ENCODE measurements around the gene PCNA.
"Not testable (repeated sequence)": the region's sequence is repeated elsewhere in the genome, so short reads cannot be mapped to it uniquely, and the experiment has no call there.

PCNA gene

DNA sequence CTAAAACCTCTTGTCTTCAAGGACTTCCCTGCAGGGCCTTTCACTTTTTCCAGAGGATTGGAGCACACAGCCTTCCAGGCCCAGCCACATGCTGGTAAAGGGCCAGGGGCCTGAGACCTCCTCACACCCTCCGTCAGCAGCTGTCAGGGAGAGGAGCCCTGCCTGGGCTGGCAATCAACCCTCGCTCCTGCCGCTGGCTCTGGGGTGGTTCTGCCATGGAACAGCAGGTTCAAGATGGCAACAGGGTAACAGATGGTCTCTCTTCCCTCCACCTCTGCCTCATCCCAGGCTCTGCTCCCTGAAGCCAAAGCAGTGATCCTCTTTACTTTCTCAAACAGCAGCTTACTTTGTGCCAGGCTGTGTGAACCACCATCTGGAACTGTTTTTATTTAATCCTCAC, 23.8 kb downstream of the PCNA start:
- DNase-seq, result no peak

DNA sequence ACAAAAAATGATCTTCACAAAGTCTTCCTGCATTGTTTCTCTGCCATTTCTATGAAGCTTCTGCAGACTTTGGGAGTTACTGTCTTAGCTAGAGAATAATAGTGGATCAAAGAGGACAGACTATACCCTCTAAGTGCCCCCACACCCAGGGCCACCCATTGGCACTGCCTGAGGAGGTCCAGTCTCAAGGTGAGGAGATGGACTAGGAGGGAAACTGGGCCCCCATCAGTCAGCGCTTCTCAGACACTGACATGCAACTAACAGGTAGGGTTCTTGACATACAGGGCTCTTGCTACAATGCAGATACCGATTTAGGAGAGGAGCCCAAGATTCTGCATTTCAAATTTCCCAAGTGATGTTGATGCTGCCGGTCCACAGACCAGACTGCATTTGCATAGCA, 24.3 kb downstream of the PCNA start:
- DNase-seq, result no peak

- no peak for DNase-seq
These were observed 26.9 kb downstream of the PCNA start for GRCh38 chr20:5092765-5093339.

GRCh38 chr20:5091902-5092301, 27.9 kb downstream of the PCNA start:
- no peak for DNase-seq

- no peak for DNase-seq
These were observed 29.6 kb downstream of the PCNA start for GRCh38 chr20:5090191-5090590.

DNA sequence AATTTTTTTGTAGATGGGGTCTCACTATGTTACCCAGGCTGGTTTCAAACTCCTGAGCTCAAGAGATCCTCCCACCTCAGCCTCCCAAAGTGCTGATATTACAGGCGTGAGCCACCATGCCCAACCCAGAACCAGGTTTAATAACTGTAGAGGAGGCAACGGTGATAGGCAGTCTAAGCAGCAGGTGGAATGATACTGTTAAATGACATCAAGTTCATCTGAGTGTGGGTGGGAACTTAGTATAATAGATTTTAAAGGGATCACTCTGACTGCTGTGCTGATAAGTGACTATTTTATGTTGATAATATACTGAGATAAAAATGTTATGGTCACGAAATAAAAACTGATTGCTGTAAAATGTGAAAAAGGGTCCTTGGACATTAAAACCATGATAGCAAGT, 31.1 kb downstream of the PCNA start:
- DNase-seq, result no peak

GRCh38 chr20:5085380-5085779, 34.4 kb downstream of the PCNA start:
- no peak for DNase-seq

- DNase-seq, result no peak
These were observed 39.3 kb downstream of the PCNA start for GRCh38 chr20:5080384-5080877.

DNA sequence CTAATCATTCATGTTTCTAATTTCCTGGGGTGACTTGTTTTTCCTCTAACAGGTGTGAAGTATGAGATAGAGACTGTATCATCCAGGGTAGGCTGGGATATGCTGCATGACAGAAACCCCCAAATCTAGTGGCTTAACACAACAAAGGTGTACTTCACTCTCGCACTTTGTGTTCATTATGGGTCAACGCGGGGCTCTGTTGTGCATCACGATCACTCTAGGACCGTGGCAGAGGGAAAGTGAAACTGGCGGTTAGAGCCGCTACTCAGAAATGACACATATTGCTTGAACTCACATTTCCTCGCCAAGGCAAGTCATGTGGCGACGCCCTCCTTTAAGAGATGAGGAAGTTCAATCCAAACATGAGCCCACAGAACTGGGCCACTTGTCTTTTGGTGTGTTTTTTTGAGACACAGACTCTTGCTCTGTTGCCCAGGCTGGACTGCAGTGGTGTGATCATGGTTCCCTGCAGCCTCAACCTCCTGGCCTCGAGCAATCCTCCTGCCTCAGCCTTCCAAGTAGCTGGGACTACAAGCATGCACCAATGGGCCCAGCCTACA, 41.3 kb downstream of the PCNA start:
- DNase-seq, result no peak

GRCh38 chr20:5077761-5078387, 41.9 kb downstream of the PCNA start:
- no peak for DNase-seq

- not testable (repeated sequence) for DNase-seq
These were observed 42.8 kb downstream of the PCNA start for GRCh38 chr20:5076913-5077312.

DNA sequence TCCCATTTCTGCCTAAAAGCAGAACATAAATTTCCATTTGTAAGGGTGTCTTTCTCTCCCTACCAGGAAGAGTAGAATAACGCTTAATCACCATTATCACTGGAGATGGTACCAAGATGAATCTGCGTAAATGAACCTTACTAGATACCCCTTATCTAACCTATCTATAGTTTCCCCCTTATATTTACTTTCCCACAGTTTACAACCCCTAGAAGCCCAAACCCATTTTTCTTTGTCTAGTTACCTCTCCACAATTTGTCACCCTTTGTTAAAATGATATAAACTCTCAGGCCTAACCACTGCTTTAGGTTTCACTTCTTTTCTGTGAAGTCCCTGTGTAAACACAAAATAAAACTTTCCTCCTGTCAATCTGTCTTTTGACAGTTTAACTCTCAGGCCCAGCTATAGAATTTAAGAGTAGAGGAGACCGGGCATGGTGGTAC, 45.5 kb downstream of the PCNA start:
- no peak for DNase-seq

DNA sequence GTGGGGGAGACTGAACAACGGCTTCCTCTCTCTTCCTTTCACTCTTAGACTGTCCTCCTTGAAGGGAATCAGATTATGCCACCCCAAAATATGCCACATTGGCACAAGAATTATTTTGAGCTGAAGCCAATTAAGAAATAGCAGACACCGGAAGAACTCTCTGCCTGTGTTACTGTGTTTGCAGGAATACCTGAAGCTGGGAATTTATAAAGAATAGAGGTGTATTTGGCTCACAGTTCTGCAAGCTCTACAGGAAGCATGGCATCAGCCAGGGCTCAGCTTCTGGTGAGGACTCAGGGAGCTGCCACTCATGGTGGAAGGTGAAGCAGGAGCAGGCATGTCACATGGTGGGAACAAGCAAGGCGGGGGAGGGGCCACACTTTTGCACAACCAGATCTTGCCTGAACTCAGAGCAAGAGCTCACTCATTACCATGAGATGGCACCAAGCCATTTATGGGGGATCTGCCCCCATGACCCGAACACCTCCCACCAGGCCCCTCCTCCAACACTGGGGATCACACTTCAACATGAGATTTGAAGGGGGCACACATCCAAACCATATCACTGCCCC, 46.0 kb downstream of the PCNA start:
- no peak for DNase-seq

GRCh38 chr20:5072756-5073659, 46.8 kb downstream of the PCNA start:
- peak in 1 of 2 experiments; percentile 45 for DNase-seq

GRCh38 chr20:5071942-5072341, 47.8 kb downstream of the PCNA start:
- not testable (repeated sequence) for DNase-seq

DNA sequence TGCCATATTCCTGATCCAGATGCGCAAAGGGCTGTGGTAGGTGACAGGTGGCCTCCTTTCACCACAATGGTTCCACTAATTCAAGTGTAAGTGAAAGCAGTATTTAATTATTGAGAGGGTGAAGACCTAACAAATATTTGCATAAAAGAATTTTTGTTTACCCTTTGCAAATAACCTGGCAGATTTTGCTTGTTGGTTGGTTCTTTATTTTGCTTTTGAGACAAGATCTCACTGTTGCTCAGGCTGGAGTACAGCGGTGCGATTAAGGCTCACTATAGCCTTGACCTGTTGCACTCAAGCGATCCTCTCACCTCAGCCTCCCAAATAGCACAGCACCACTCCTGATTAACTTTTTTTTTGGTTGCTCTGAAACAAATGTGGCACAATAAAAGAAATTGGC, 49.2 kb downstream of the PCNA start:
- no peak for DNase-seq

DNA sequence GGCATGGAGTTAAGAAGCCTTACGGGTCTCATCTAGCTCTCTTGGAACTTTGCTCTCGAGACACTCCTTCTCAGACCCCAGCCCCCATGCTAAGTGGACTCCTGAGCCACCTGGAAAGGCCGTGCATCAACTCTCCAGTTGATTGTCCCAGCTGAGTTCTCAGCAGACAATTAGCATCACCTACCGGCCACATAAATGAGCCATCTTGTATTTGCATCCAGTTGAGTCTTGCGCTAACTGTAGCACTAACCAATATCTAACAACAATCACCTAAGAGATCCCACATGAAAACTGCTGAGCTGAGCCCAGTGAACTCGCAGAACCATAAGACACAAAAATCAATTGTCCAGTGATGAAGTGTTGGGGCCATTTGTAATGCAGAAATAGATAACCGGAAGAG, 49.7 kb downstream of the PCNA start:
- no peak for DNase-seq

DNA sequence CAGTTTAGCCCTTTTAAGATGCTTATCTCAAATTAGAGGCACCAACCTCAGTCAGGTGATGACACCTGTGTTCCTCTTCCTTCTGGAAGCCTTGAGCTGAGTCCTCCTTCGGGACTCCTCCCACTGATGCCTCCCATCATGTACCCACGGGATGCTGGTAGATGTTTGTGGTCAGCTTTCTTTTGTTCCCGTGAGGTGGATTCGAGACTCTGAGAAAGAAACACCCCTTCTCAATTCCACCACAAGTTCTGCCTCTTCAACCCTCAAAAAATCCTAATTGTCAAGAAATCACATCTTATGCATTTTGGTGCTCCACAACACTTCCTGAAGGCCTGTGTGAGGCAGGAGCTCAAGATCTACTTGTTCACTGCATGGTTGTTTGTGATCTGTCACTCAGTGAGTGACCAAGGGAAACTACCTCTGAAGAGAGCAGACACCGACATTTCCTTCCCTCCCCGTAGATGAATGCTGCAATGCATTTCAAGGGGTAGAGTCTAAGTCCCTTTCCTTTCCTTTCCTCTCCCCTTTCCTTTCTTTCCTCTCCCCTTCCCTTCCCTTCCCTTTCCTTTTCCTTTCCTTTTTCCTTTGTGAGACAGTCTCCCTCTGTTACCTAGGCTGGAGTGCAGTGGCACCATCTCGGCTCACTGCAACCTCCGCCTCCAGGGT, 50.5 kb downstream of the PCNA start:
- DNase-seq, result no peak

DNA sequence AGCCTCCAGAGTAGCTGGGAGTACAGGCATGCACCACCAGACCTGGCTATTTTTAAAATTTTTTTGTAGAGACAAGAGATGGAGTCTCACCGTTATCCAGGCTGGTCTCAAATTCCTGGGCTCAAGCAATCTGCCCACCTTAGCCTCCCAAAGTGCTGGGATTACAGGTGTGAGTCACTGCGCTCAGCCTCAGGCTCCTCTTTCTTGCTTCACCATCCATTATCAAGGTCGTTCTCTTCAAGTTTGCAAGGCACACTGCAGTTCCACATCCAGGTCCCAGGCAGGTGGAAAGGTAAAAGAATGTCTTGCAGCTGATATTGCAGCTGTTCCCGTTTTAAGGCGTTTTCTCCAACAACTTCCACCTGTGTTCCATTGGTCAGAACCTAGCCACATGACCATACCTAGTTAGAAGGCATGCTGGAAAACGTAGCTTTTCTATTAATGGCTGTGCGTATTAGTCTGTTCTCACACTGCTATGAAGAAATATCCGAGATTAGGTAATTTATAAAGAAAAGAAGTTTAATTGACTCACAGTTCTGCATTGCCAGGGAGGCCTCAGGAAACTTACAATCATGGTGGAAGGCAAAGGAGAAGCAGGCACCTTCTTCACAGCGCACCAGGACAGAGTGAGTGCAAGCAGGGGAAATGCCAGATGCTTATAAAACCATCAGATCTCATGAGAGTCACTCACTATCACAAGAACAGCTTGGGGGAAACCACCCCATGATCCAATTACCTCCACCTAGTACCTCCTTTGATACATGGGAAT, 51.7 kb downstream of the PCNA start:
- no peak for DNase-seq

GRCh38 chr20:5065879-5066383, 53.8 kb downstream of the PCNA start:
- DNase-seq, result no peak

DNA sequence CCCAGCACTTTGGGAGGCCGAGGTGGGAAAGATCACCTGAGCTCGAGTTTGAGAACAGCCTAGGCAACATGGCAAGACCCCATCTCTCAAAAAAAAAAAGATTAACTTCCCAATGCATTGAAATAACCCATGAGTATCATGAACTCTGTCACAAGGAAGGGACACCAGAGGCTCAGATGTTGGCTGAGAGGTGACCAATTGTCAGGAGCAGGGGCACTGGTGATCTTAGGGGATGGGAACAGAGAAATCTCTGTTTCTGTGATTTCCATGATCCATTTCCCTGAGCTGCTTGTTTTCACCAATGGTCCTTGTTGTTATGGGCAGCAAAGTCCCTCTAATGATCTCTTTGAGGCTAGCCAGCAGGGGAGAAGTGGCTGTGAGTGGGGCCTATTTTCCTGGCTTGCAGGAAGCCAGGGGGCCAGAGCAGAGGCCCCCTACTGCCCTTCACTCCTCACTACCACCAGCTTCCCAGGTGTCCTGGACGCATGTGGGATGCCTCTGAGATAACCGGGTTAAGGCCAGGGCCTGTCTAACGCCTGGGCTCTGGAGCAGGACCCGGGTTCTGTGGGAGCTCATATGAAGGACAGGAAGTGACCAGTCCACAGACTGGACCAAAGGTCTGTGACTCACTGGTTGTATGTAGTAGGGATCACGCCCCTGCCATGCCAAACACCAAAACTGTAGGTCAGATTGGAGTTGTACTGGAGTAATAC, 54.4 kb downstream of the PCNA start:
- DNase-seq, result no peak

Data from cerebellar nuclear complex (tissue), 1 donor.